K562 (cell line): ENCODE measurements around the gene LONRF3. TPM values are rescaled to one million over a fixed set of nuclear protein-coding genes. Genes with fewer than 3 reads are reported as not detected.

Experiments
- ATAC-seq: fragments of 200-7000 bp; cut with Tn5 transposase; 3 replicates; pipeline ENCODE4 v1.9.1; 2020; ENCODE audit warnings: moderate library complexity
- BruUV-seq: library from RNA; stranded (reverse); fragments of 400-500 nt; replicated peaks from 2 replicates; lab custom pipeline; 2021; lab: Mats Ljungman, UMichigan
- CTCF ChIA-PET: fragments of 300-600 bp; formaldehyde crosslinking; extraction: SDS; loops from one replicate; lab custom pipeline; 2021; ENCODE audit warnings: low intra/inter-chr PET ratio; lab: Yijun Ruan, JAX
- POLR2A ChIA-PET: fragments of 300-600, 350-650 bp; sonication (Branson Sonifier 250); formaldehyde crosslinking; extraction: SDS; loops from one replicate; lab custom pipeline; 2021; ENCODE audit warnings: antibody characterized with exemption, inconsistent platforms; lab: Yijun Ruan, JAX
- DNase-seq, 4 experiments: peaks; one replicate each; pipeline versions ENCODE4 v3.0.0 to v3.0.0-alpha.2; 2011 to 2018; ENCODE audit warnings: low spot score in 3 of 4, mixed read lengths in 3 of 4; ENCODE audit errors: extremely low read depth in 1 of 4
- FAIRE-seq: peaks from 2 replicates; lab custom pipeline; 2011; peaks lifted over from hg19 to GRCh38; lab: Jason Lieb, UNC
- H2AFZ ChIP-seq: 2 replicates; pipeline ENCODE4 v1.6.0; 2011; ENCODE audit warnings: low read depth, low read length, control low read depth, inconsistent platforms
- H3K27ac ChIP-seq: fragments of 200-600 bp; 3 replicates; pipeline ENCODE4 v1.8.0; 2011; ENCODE audit warnings: low read depth, mild to moderate bottlenecking, control low read depth, inconsistent platforms, low read length, moderate library complexity, mixed read lengths; ENCODE audit errors: extremely low read depth
- H3K27me3 ChIP-seq, 2 experiments: fragments of 300-600 bp in 1 of 2; 2 replicates in 1 of 2; 3 replicates in 1 of 2; pipeline versions ENCODE4 v1.6.0 to v1.8.0; 2011; ENCODE audit warnings: inconsistent platforms in 2 of 2, low read length in 2 of 2, mild to moderate bottlenecking in 1 of 2, mixed read lengths in 1 of 2, moderate library complexity in 1 of 2; ENCODE audit not compliant: control insufficient read depth in 2 of 2, insufficient read depth in 2 of 2
- H3K36me3 ChIP-seq: fragments of 300-600 bp; 3 replicates; pipeline ENCODE4 v1.8.0; 2011; ENCODE audit warnings: mild to moderate bottlenecking, low read length, inconsistent platforms; ENCODE audit not compliant: control insufficient read depth, insufficient read depth
- H3K4me1 ChIP-seq, 2 experiments: fragments of 200-600 bp in 1 of 2; replicated peaks in 1 of 2; 2 replicates in 1 of 2; 3 replicates in 1 of 2; pipeline versions ENCODE4 v1.5.1 to v1.8.0; 2011; ENCODE audit warnings: inconsistent platforms in 2 of 2, low read length in 2 of 2, mild to moderate bottlenecking in 1 of 2, mixed read lengths in 1 of 2, moderate library complexity in 1 of 2; ENCODE audit not compliant: control insufficient read depth in 2 of 2, insufficient read depth in 2 of 2
- H3K4me2 ChIP-seq: 2 replicates; pipeline ENCODE4 v1.6.1; 2011; ENCODE audit warnings: low read length, control low read depth, inconsistent platforms, mixed read lengths; ENCODE audit not compliant: insufficient read depth
- H3K4me3 ChIP-seq: fragments of 200-600 bp; sonication (generic), shearing (Covaris generic); 2 replicates; pipeline ENCODE4 v1.5.1; 2016; ENCODE audit warnings: control low read depth, inconsistent platforms
- H3K79me2 ChIP-seq: fragments of 200-600 bp; 3 replicates; pipeline ENCODE4 v1.8.0; 2011; ENCODE audit warnings: low read length, inconsistent platforms; ENCODE audit not compliant: control insufficient read depth, insufficient read depth
- H3K9ac ChIP-seq, 2 experiments: 2 replicates each; pipeline versions ENCODE4 v1.6.0 to v1.6.1; 2011; ENCODE audit warnings: low read depth in 2 of 2, low read length in 2 of 2, control low read depth in 1 of 2, inconsistent platforms in 1 of 2, mild to moderate bottlenecking in 1 of 2, mixed read lengths in 1 of 2; ENCODE audit not compliant: insufficient read depth in 1 of 2
- H3K9me1 ChIP-seq: one replicate; pipeline ENCODE4 v1.6.0; 2011; ENCODE audit warnings: inconsistent platforms, mild to moderate bottlenecking, low read length, moderate library complexity; ENCODE audit not compliant: control insufficient read depth, insufficient read depth
- H3K9me3 ChIP-seq: replicated peaks from 2 replicates; pipeline ENCODE4 v1.5.1; 2011; ENCODE audit warnings: low read depth, low read length, inconsistent platforms; ENCODE audit not compliant: control insufficient read depth, insufficient read depth
- H4K20me1 ChIP-seq: replicated peaks from 2 replicates; pipeline ENCODE4 v1.6.1; 2011; ENCODE audit warnings: low read length, inconsistent platforms, mixed read lengths; ENCODE audit not compliant: control insufficient read depth, insufficient read depth
- BRD9 ChIP-seq: fragments of 450-650 bp; IDR thresholded peaks from 2 replicates; pipeline ENCODE4 v1.6.1; 2018; ENCODE audit warnings: low read depth; ENCODE audit not compliant: partially characterized antibody
- NCOA2 ChIP-seq, 2 experiments: fragments of 450-650 bp; IDR thresholded peaks; 2 replicates each; pipeline ENCODE4 v1.6.1; 2018; ENCODE audit warnings: mild to moderate bottlenecking in 2 of 2, moderate library complexity in 1 of 2; ENCODE audit not compliant: partially characterized antibody in 2 of 2
- NFE2L1 ChIP-seq: fragments of 450-650 bp; IDR thresholded peaks from 2 replicates; pipeline ENCODE4 v1.6.1; 2016; ENCODE audit warnings: missing genetic modification characterization, low read depth, mild to moderate bottlenecking, missing compliant biosample characterization, moderate library complexity, borderline replicate concordance
- NFIC ChIP-seq: fragments of 450-650 bp; IDR thresholded peaks from 2 replicates; pipeline ENCODE4 v1.6.1; 2017; ENCODE audit warnings: mild to moderate bottlenecking, inconsistent platforms
- PURB ChIP-seq: sonication (generic); formaldehyde crosslinking; IDR thresholded peaks from 2 replicates; pipeline ENCODE4 v1.9.0; 2021; ENCODE audit warnings: low read depth, mild to moderate bottlenecking, missing genetic modification reagents
- RAD21 ChIP-seq, 2 experiments: fragments of 250-450 bp in 1 of 2; fragments of 450-650 bp in 1 of 2; sonication (Bioruptor Pico) in 1 of 2; formaldehyde crosslinking in 1 of 2; IDR thresholded peaks in 1 of 2; conservative IDR thresholded peaks in 1 of 2; 2 replicates each; pipeline versions ENCODE4 v1.4.0 to v1.8.0; 2020 to 2022; ENCODE audit warnings: mild to moderate bottlenecking in 2 of 2, moderate library complexity in 1 of 2
- ZNF551 ChIP-seq: fragments of 250-450 bp; sonication (Bioruptor Pico); IDR thresholded peaks from 2 replicates; pipeline ENCODE4 v1.5.0; 2021; ENCODE audit warnings: mild to moderate bottlenecking, moderate library complexity
- WGBS: fragments of 100-300 bp; shearing (Covaris generic); methylation state at CpG from one replicate; pipeline ENCODE4 v1.1.6; 2016; ENCODE audit warnings: low coverage, mixed read lengths; ENCODE audit not compliant: insufficient coverage; ENCODE audit errors: missing lambda C conversion rate; 5-methylcytosine and 5-hydroxymethylcytosine counted together
- in situ Hi-C: fragments of 300-500 bp; cut with MboI; formaldehyde crosslinking; loops from 4 replicates; pipeline ENCODE4 v1.15.0; 2018; ENCODE audit warnings: inconsistent platforms, mixed read lengths
- intact Hi-C: fragments of 100-400 bp; cut with micrococcal nuclease; formaldehyde crosslinking; loops from 2 replicates; pipeline ENCODE4 v1.14.2; 2022
- polyA plus RNA-seq, 8 experiments: library from polyadenylated mRNA; depleted of rRNA in 4 of 8; stranded (reverse) in 5 of 8; unstranded in 3 of 8; fragments of >200 nt; fragmentation: Nextera tagmentation in 2 of 8; fragmentation: Illumina TruSeq in 1 of 8; extraction: Ambion mirVana in 2 of 8; extraction: Trizol in 1 of 8; gene quantifications; 2 replicates each; pipeline versions ENCODE4 v1.2.1 to v1.2.3, GENCODE V29; 2011 to 2014; ENCODE audit warnings: inconsistent platforms in 1 of 8, missing spikeins in 1 of 8
- total RNA-seq, 7 experiments: library from RNA; depleted of rRNA in 6 of 7; stranded (reverse); fragments of >200 nt in 6 of 7; fragmentation: Illumina TruSeq in 2 of 7; extraction: Trizol in 2 of 7; gene quantifications; 2 replicates each; pipeline versions ENCODE4 v1.2.1 to v1.2.3, GENCODE V29; 2011 to 2021; ENCODE audit warnings: low replicate concordance in 1 of 7
- TF ChIP-seq, protein P1 (sequence below): sonication (generic); formaldehyde crosslinking; IDR thresholded peaks from 2 replicates; pipeline ENCODE4 v1.8.1; 2022; ENCODE audit warnings: missing genetic modification reagents
- TF ChIP-seq, protein P2 (sequence below): fragments of 450-650 bp; formaldehyde crosslinking; IDR thresholded peaks from 2 replicates; pipeline ENCODE4 v1.4.0; 2022; ENCODE audit warnings: missing genetic modification characterization

The LONRF3 gene
- total and polyA plus RNA-seq, 9 of the 15 experiments (the other 6 are each of a cell fraction or from before 2014, with no cell fraction given), result 1.3 to 22.0 (median 8.7) TPM

DNA sequence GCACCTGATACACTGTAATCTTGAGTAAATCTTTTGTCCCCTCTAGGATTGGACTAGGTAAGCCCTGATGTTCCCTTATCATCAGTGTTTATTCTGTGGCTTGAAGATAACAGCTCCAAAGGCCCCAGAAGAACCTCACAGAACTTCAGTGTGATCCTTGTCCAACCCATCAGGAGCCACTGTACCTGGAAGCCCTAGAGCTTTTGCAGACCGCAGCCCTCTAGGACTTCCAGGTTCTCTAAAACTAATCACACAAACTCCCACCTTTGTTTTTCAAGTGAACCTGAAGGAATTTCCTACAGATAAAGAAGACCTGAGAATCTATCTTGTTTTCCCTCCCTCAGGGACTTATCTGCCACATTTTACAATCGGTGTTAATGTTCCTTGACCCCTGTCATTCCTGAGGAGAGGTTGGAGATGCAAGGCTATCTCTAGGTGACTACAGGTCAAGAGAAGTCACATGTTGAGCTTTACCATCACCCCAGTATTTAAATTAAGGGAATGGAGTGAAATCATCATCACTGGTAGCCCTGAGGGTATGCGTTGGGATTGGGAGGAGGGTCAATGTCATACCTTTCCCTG is 32.9 kb downstream of the LONRF3 start:
- Histone ChIP-seq H3K36me3 (peaks cover 42% of the 10 kb centered on the region; the same call in 2 of the 3 replicates), H3K27ac (no peak overlapping the region), H3K4me2 (no peak overlapping the region), H4K20me1 (no peaks in the 10 kb centered on the region), H3K4me3 (no peak overlapping the region), H3K9me3 (no peaks in the 10 kb centered on the region), H3K9ac (no peak overlapping the region), H3K9me1 (no peaks in the 10 kb centered on the region), H2AFZ (no peak overlapping the region), H3K4me1 (no peaks in the 10 kb centered on the region; a peak in 1 of 5 replicates), H3K79me2 (no peaks in the 10 kb centered on the region), H3K27me3 (no peaks in the 10 kb centered on the region)
- FAIRE-seq (no peak), DNase-seq (no peak), ATAC-seq (no peak)
- TF ChIP-seq BRD9, result no peak
- CTCF ChIA-PET, result interaction anchor here (0.7 kb wide), 1 partner anchor 33 kb away, joined by 3 read pairs; no protein-coding TSS in a partner anchor
- POLR2A ChIA-PET, result no interaction called here
- intact Hi-C loops (loop anchor here (5.0 kb wide), 1 partner anchor 60 kb away; no protein-coding TSS in a partner anchor), in situ Hi-C loops (no loop called here)
- BruUV-seq, result no TSS peak
- 37% methylated on average over 3 of the region's 3 CpGs for WGBS

DNA sequence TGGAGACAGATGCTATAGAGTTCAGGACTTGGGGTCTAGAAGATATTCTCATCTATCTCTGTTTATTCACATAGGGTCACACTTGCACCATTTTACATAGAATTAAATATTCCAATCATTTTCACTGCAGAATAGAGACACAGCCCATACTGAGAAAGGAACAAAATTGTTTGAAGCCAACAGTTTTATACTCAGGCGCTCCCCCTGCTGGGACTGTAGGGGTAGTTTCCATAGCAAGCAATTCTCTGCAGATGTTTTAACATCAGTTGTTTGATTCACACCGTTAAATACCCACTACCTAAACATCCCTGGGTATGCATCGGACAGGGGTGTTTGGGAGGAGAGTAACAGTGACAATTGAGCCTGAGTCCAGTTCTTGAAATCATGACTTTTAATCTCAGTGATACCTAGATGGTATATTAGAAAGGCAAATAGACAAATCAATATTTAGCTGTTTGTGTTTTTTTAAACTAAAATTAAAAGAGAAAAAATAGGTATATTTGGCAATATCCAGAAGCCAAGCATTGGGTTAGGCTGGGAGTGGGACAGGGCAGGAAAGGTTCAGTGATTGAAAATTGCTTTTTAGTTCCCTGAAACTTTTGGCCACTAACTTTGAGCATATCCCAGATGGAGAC is 33.8 kb downstream of the LONRF3 start:
- ATAC-seq, result peak; percentile 68; the same call in 2 of the 3 replicates
- WGBS, result 30% methylated on average over 3 of the region's 3 CpGs
- intact Hi-C loops, result loop anchor here (5.0 kb wide), 1 partner anchor 59 kb away; no protein-coding TSS in a partner anchor
- TF ChIP-seq NFIC (no peak), NCOA2 (IDR thresholded peaks at IDR 0.05; ENCODE audit: partially characterized antibody in 2 of 2) (no peak), ZNF551 (CRISPR knock-in tag) (no peak), RAD21 (CRISPR knock-in tag; conservative IDR thresholded peaks at IDR 0.05 in 1 of 2, IDR thresholded peaks at IDR 0.05 in 1 of 2) (peak in 1 of 2 experiments; percentile 59; a peak in 2 of 4 replicates), PURB (CRISPR knock-in tag) (no peak), NFE2L1 (no peak)
- TF ChIP-seq, protein P1, sequence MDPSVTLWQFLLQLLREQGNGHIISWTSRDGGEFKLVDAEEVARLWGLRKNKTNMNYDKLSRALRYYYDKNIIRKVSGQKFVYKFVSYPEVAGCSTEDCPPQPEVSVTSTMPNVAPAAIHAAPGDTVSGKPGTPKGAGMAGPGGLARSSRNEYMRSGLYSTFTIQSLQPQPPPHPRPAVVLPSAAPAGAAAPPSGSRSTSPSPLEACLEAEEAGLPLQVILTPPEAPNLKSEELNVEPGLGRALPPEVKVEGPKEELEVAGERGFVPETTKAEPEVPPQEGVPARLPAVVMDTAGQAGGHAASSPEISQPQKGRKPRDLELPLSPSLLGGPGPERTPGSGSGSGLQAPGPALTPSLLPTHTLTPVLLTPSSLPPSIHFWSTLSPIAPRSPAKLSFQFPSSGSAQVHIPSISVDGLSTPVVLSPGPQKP (CRISPR knock-in tag), result no peak
- TF ChIP-seq, protein P2, sequence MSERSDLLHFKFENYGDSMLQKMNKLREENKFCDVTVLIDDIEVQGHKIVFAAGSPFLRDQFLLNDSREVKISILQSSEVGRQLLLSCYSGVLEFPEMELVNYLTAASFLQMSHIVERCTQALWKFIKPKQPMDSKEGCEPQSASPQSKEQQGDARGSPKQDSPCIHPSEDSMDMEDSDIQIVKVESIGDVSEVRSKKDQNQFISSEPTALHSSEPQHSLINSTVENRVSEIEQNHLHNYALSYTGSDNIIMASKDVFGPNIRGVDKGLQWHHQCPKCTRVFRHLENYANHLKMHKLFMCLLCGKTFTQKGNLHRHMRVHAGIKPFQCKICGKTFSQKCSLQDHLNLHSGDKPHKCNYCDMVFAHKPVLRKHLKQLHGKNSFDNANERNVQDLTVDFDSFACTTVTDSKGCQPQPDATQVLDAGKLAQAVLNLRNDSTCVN (CRISPR knock-in tag), result no peak

More for the DNA sequence above, 33.8 kb downstream of the LONRF3 start:
- H3K27ac ChIP-seq, result no peak overlapping the region
- no peaks in the 10 kb centered on the region for H3K27me3 ChIP-seq
- CTCF ChIA-PET, result no interaction called here
- no peaks in the 10 kb centered on the region; a peak in 1 of 5 replicates for H3K4me1 ChIP-seq
- FAIRE-seq, result peak; percentile 68
- no peaks in the 10 kb centered on the region for H4K20me1 ChIP-seq
- in situ Hi-C loops, result no loop called here
- H3K36me3 ChIP-seq, result peaks cover 49% of the 10 kb centered on the region; the same call in 2 of the 3 replicates
- H2AFZ ChIP-seq, result no peak overlapping the region
- H3K79me2 ChIP-seq, result no peaks in the 10 kb centered on the region
- no TSS peak for BruUV-seq
- no peak overlapping the region for H3K4me3 ChIP-seq
- no peak overlapping the region for H3K9ac ChIP-seq
- no peak overlapping the region for H3K4me2 ChIP-seq
- H3K9me1 ChIP-seq, result no peaks in the 10 kb centered on the region
- DNase-seq, result peak; percentile 34 to 40 (median 37)
- POLR2A ChIA-PET, result no interaction called here
- H3K9me3 ChIP-seq, result no peaks in the 10 kb centered on the region
